CD4-positive, alpha-beta memory T cell (primary cell): ENCODE results near the gene TRRAP. TPM values are rescaled to one million over a fixed set of nuclear protein-coding genes. Genes with fewer than 3 reads are reported as not detected.

Experiments used
- CTCF ChIA-PET: fragments of 350-600 bp; sonication (Branson Sonifier 250); formaldehyde crosslinking; loops from one replicate; lab custom pipeline; 2021; ENCODE audit warnings: inconsistent platforms; ENCODE audit not compliant: partially characterized antibody; lab: Charles Lee
- POLR2A ChIA-PET: fragments of 350-600 bp; sonication (Branson Sonifier 250); formaldehyde crosslinking; loops from one replicate; lab custom pipeline; 2021; ENCODE audit not compliant: partially characterized antibody; lab: Charles Lee
- DNase-seq, 5 donors: peaks; one replicate each; pipeline versions ENCODE4 v3.0.0 to v3.0.0-alpha.2; 2020 to 2022; ENCODE audit warnings: mixed read lengths in 1 of 5
- H3K27ac ChIP-seq: one replicate; pipeline ENCODE4 v1.7.0; 2013; ENCODE audit warnings: low read depth, low read length
- H3K27me3 ChIP-seq: 2 replicates; pipeline ENCODE4 v1.7.0; 2013; ENCODE audit warnings: mild to moderate bottlenecking, low read length, moderate library complexity; ENCODE audit not compliant: insufficient read depth
- H3K36me3 ChIP-seq: 2 replicates; pipeline ENCODE4 v1.7.0; 2013; ENCODE audit warnings: mild to moderate bottlenecking, low read length, moderate library complexity; ENCODE audit not compliant: insufficient read depth
- H3K4me1 ChIP-seq: 2 replicates; pipeline ENCODE4 v1.7.0; 2013; ENCODE audit warnings: mild to moderate bottlenecking, low read length, moderate library complexity; ENCODE audit not compliant: insufficient read depth
- H3K4me3 ChIP-seq, 2 donors: one replicate each; pipeline ENCODE4 v1.7.0; 2013; ENCODE audit warnings: low read length in 2 of 2, mild to moderate bottlenecking in 1 of 2
- H3K9me3 ChIP-seq, 2 donors: one replicate each; pipeline ENCODE4 v1.7.0; 2013; ENCODE audit warnings: low read length in 2 of 2, control low read depth in 1 of 2; ENCODE audit not compliant: control insufficient read depth in 1 of 2
- H3K27ac Mint-ChIP-seq, 7 donors: one replicate each; pipeline ENCODE4 v1.8.0; 2020 to 2021; ENCODE audit warnings: mixed read lengths in 7 of 7, mild to moderate bottlenecking in 6 of 7, inconsistent platforms in 3 of 7, moderate library complexity in 3 of 7
- H3K27me3 Mint-ChIP-seq, 2 donors: one replicate each; pipeline ENCODE4 v1.8.0; 2020 to 2021; ENCODE audit warnings: mixed read lengths in 2 of 2
- H3K36me3 Mint-ChIP-seq, 2 donors: one replicate each; pipeline ENCODE4 v1.8.0; 2020 to 2021; ENCODE audit warnings: mixed read lengths in 2 of 2, inconsistent platforms in 1 of 2, mild to moderate bottlenecking in 1 of 2
- H3K4me1 Mint-ChIP-seq, 4 donors: one replicate each; pipeline ENCODE4 v1.8.0; 2020 to 2021; ENCODE audit warnings: mixed read lengths in 4 of 4, mild to moderate bottlenecking in 1 of 4
- H3K4me3 Mint-ChIP-seq, 8 donors: one replicate each; pipeline ENCODE4 v1.8.0; 2020 to 2021; ENCODE audit warnings: mixed read lengths in 8 of 8, mild to moderate bottlenecking in 7 of 8, moderate library complexity in 6 of 8, inconsistent platforms in 3 of 8
- H3K9me3 Mint-ChIP-seq, 8 donors: one replicate each; pipeline ENCODE4 v1.8.0; 2020 to 2021; ENCODE audit warnings: mixed read lengths in 8 of 8, mild to moderate bottlenecking in 5 of 8, inconsistent platforms in 3 of 8, moderate library complexity in 1 of 8
- intact Hi-C: fragments of 100-400 bp; cut with micrococcal nuclease; formaldehyde crosslinking; loops from one replicate; pipeline ENCODE4 v1.15.1; 2023
- polyA plus RNA-seq, 2 donors: library from polyadenylated mRNA; unstranded; fragments of 300-500 nt; fragmentation: Illumina TruSeq; gene quantifications; one replicate each; pipeline ENCODE4 v1.2.3, GENCODE V29; 2021
- total RNA-seq, 2 experiments: library from RNA; stranded (reverse); gene quantifications; one replicate each; pipeline ENCODE4 v1.2.3, GENCODE V29; 2021

TRRAP gene
- total and polyA plus RNA-seq, 4 experiments from 2014 or later = 0.42 to 89.9 (median 46.0) TPM

DNA sequence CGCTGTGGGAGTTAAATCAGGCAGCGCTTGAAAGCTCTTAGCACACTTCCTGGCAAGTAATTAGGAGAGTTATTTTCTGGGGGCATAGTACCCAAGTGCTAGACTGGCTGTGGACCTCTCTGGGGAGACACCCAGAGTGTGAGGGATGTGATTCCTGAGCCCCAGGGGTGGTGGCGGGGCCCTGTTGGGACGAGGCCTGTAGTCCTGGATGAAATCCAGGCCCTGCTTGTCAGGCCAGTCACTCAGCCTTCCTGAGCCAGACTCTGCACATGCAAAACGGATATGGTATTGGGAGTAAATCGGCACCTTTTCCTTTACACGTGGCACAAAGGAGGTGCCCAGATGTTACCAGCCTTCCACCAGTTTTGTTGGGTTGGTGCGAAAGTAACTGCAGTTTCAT, 31.2 kb downstream of the TRRAP start:
- H3K27ac Mint-ChIP-seq = no peak overlapping the region
- DNase-seq = no peak
- Histone ChIP-seq H3K27ac (no peak overlapping the region), H3K4me1 (no peaks in the 10 kb centered on the region), H3K27me3 (no peaks in the 10 kb centered on the region), H3K4me3 (no peak overlapping the region), H3K9me3 (no peaks in the 10 kb centered on the region), H3K36me3 (peaks cover 72% of the 10 kb centered on the region)
- ChIA-PET POLR2A (no interaction called here), CTCF (no interaction called here)
- H3K36me3 Mint-ChIP-seq = peaks cover 69 to 76% of the 10 kb centered on the region in 2 donors
- H3K9me3 Mint-ChIP-seq = no peaks in the 10 kb centered on the region
- H3K4me1 Mint-ChIP-seq = peaks cover 0 to 2% (median under 1%) of the 10 kb centered on the region in 4 donors
- intact Hi-C loops = no loop called here
- no peaks in the 10 kb centered on the region for H3K27me3 Mint-ChIP-seq
- no peak overlapping the region for H3K4me3 Mint-ChIP-seq

DNA sequence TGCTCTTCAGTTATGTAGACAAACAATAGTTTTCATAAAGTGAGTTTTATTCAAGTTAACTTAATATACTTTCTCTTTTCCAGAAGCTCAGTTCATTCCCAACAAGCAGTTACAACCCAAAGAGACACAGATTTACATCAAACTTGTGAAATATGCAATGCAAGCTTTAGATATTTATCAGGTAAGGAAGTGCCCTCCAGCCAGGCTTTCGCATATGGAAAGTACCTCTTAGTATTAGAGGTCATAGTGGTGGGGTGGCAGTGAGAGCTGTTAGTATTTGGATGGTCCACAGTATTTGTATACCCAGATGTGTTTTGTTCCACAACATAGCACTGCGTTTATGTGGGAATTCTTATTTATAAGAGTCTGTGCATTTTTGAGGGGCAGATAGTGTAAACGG, 32.1 kb downstream of the TRRAP start:
- Histone ChIP-seq H3K4me1 (no peaks in the 10 kb centered on the region), H3K36me3 (peaks cover 67% of the 10 kb centered on the region), H3K27me3 (no peaks in the 10 kb centered on the region), H3K4me3 (no peak overlapping the region), H3K9me3 (no peaks in the 10 kb centered on the region), H3K27ac (no peak overlapping the region)
- intact Hi-C loops = no loop called here
- no peak for DNase-seq
- no peak overlapping the region for H3K27ac Mint-ChIP-seq
- H3K4me3 Mint-ChIP-seq = no peak overlapping the region
- POLR2A ChIA-PET = no interaction called here
- H3K27me3 Mint-ChIP-seq = no peaks in the 10 kb centered on the region
- peaks cover 60 to 71% of the 10 kb centered on the region in 2 donors for H3K36me3 Mint-ChIP-seq
- peaks cover 0 to 2% (median under 1%) of the 10 kb centered on the region in 4 donors for H3K4me1 Mint-ChIP-seq
- H3K9me3 Mint-ChIP-seq = no peaks in the 10 kb centered on the region
- CTCF ChIA-PET = interaction anchor here (1.0 to 1.5 kb wide), 2 partner anchors 14 to 19 kb away, joined by 3 read pairs; no protein-coding TSS in a partner anchor

DNA sequence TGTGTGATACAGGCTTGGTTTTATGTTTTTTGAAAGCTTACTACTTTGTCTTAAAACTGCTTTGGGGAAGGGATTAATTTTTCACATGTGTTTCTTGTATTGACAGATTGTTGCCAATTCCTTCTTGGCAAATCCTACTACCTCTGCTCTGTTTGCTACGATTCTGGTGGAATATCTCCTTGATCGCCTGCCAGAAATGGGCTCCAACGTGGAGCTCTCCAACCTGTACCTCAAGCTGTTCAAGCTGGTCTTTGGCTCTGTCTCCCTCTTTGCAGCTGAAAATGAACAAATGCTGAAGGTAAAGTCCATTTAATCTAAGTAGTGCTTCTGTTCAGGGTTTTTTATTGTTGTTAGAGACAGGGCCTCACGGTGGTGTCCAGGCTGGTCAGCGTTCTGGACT, 33.6 kb downstream of the TRRAP start:
- peaks cover 75% of the 10 kb centered on the region for H3K36me3 ChIP-seq
- H3K27me3 Mint-ChIP-seq = no peaks in the 10 kb centered on the region
- no peaks in the 10 kb centered on the region for H3K27me3 ChIP-seq
- H3K4me1 Mint-ChIP-seq = peaks cover 0 to 2% (median under 1%) of the 10 kb centered on the region in 4 donors
- H3K27ac ChIP-seq = no peak overlapping the region
- H3K4me3 ChIP-seq = no peak overlapping the region
- peak overlapping the region in 3 of 7 donors; percentile 58 to 87 (median 68) for H3K27ac Mint-ChIP-seq
- no peaks in the 10 kb centered on the region for H3K9me3 ChIP-seq
- intact Hi-C loops = no loop called here
- POLR2A ChIA-PET = no interaction called here
- no peaks in the 10 kb centered on the region for H3K9me3 Mint-ChIP-seq
- H3K36me3 Mint-ChIP-seq = peaks cover 63 to 79% of the 10 kb centered on the region in 2 donors
- no peak for DNase-seq
- CTCF ChIA-PET = interaction anchor here (1.2 kb wide), 1 partner anchor 34 kb away, joined by 4 read pairs; the partner anchor contains the start of gene TRRAP
- H3K4me1 ChIP-seq = no peaks in the 10 kb centered on the region
- no peak overlapping the region for H3K4me3 Mint-ChIP-seq

DNA sequence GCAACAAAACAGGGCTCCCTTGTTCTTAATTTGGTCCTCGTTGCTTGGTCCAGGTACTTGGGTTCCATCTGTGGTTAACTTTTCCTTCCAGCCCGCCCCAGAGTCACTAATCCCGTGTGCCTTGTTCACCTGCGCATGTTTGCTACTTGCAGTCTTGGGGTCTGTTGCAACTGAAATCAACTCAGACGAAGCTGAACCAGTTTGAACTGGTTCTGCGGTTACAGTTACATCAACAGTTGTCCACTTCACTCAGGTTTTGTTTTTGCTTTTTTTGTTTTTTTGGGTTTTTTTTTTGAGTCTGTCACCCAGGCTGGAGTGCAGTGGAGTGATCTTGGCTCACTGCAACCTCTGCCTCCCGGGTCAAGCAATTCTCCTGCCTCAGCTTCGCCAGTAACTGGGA, 34.7 kb downstream of the TRRAP start:
- no peak overlapping the region for H3K27ac ChIP-seq
- Mint-ChIP-seq H3K4me3 (no peak overlapping the region), H3K27me3 (no peaks in the 10 kb centered on the region), H3K9me3 (no peaks in the 10 kb centered on the region), H3K4me1 (peaks cover 0 to 2% (median under 1%) of the 10 kb centered on the region in 4 donors), H3K27ac (peak overlapping the region in 1 of 7 donors; percentile 35), H3K36me3 (peaks cover 61 to 78% of the 10 kb centered on the region in 2 donors)
- POLR2A ChIA-PET = no interaction called here
- no peaks in the 10 kb centered on the region for H3K4me1 ChIP-seq
- intact Hi-C loops = no loop called here
- peaks cover 73% of the 10 kb centered on the region for H3K36me3 ChIP-seq
- no peak overlapping the region for H3K4me3 ChIP-seq
- H3K27me3 ChIP-seq = no peaks in the 10 kb centered on the region
- DNase-seq = no peak
- CTCF ChIA-PET = no interaction called here
- H3K9me3 ChIP-seq = no peaks in the 10 kb centered on the region

DNA sequence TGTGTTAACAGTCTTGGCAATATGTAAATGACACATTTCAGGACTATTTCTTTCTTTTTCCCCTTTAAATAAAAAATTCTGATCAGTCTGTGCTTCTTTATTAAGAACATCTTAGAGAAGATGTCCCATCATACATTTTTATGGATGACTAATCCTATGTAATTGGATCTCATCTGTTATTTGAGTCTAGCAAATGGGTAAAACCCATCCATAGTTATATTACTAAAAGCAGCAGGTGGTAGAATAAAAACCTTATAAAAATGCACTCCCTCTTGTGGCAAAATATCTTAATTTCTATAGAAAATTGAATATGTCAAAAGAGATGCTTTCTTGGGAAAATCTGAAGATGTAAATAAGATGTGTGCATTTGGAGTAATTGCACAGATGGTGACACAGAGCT, 35.3 kb downstream of the TRRAP start:
- Mint-ChIP-seq H3K9me3 (no peaks in the 10 kb centered on the region), H3K27me3 (no peaks in the 10 kb centered on the region), H3K27ac (no peak overlapping the region), H3K36me3 (peaks cover 57 to 76% of the 10 kb centered on the region in 2 donors), H3K4me3 (no peak overlapping the region), H3K4me1 (peaks cover 0 to 2% (median under 1%) of the 10 kb centered on the region in 4 donors)
- no peak for DNase-seq
- POLR2A ChIA-PET = no interaction called here
- Histone ChIP-seq H3K36me3 (peaks cover 74% of the 10 kb centered on the region), H3K27ac (no peak overlapping the region), H3K4me1 (no peaks in the 10 kb centered on the region), H3K27me3 (no peaks in the 10 kb centered on the region), H3K4me3 (no peak overlapping the region), H3K9me3 (no peaks in the 10 kb centered on the region)
- CTCF ChIA-PET = interaction anchor here (1.1 kb wide), 1 partner anchor 34 kb away, joined by 6 read pairs; no protein-coding TSS in a partner anchor
- intact Hi-C loops = no loop called here

DNA sequence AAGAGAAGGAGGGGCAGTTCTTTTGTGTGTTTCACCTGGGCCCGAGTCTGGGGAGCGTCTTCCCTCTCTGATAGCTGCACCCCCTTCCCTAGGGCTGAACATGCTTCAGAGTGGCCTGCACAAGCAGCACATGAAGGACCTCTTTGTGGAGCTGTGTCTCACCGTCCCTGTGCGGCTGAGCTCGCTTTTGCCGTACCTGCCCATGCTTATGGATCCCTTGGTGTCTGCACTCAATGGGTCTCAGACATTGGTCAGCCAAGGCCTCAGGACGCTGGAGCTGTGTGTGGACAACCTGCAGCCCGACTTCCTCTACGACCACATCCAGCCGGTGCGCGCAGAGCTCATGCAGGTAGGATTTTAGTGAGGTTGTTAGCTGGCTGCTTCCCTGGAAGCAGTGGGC, 39.0 kb downstream of the TRRAP start:
- H3K4me3 ChIP-seq = no peak overlapping the region
- intact Hi-C loops = no loop called here
- ChIA-PET CTCF (no interaction called here), POLR2A (no interaction called here)
- peaks cover 56 to 77% of the 10 kb centered on the region in 2 donors for H3K36me3 Mint-ChIP-seq
- H3K4me1 ChIP-seq = no peaks in the 10 kb centered on the region
- no peaks in the 10 kb centered on the region for H3K9me3 ChIP-seq
- peaks cover 0 to 3% (median under 1%) of the 10 kb centered on the region in 4 donors for H3K4me1 Mint-ChIP-seq
- DNase-seq = no peak
- H3K27ac Mint-ChIP-seq = no peak overlapping the region
- no peaks in the 10 kb centered on the region for H3K27me3 ChIP-seq
- no peaks in the 10 kb centered on the region for H3K9me3 Mint-ChIP-seq
- H3K36me3 ChIP-seq = peaks cover 71% of the 10 kb centered on the region
- H3K27me3 Mint-ChIP-seq = no peaks in the 10 kb centered on the region
- no peak overlapping the region for H3K4me3 Mint-ChIP-seq
- no peak overlapping the region for H3K27ac ChIP-seq

DNA sequence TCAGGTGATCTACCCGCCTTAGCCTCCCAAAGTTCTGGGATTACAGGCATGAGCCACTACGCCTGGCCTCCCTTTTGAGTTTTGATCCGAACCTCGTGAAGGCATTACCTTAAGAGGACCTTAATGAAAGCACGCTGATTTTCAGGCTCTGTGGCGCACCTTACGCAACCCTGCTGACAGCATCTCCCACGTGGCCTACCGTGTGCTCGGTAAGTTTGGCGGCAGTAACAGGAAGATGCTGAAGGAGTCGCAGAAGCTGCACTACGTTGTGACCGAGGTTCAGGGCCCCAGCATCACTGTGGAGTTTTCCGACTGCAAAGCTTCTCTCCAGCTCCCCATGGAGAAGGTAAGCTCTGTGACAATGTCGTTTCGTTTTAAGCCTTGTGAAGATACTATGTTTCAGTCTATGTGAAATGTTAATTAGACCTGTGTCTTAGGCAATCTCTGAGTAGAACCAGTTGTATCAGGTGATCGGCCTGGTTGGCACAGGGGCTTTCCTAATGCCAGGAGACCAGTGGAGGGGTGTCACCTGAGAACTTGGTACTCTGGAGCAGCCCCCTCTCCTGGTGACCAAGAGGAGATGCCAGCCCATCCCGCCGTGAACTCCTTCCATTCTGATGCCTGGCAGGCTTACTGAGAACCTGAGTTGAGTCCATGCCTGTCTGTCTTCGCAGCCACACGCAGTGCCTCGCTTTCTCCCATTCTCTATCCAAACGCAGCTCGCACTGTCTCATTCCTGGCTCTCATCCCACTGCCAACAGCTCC, 43.5 kb downstream of the TRRAP start:
- intact Hi-C loops = no loop called here
- H3K27me3 Mint-ChIP-seq = no peaks in the 10 kb centered on the region
- DNase-seq = no peak
- H3K9me3 ChIP-seq = no peaks in the 10 kb centered on the region
- ChIA-PET POLR2A (no interaction called here), CTCF (interaction anchor here (0.9 kb wide), 1 partner anchor 14 kb away, joined by 3 read pairs; no protein-coding TSS in a partner anchor)
- peaks cover 75% of the 10 kb centered on the region for H3K36me3 ChIP-seq
- peak overlapping the region in 4 of 7 donors; percentile 15 to 93 (median 32) for H3K27ac Mint-ChIP-seq
- H3K4me3 Mint-ChIP-seq = no peak overlapping the region
- H3K4me3 ChIP-seq = no peak overlapping the region
- no peaks in the 10 kb centered on the region for H3K27me3 ChIP-seq
- H3K4me1 Mint-ChIP-seq = peaks cover 0 to 6% (median 3%) of the 10 kb centered on the region in 4 donors
- no peak overlapping the region for H3K27ac ChIP-seq
- no peaks in the 10 kb centered on the region for H3K4me1 ChIP-seq
- no peaks in the 10 kb centered on the region for H3K9me3 Mint-ChIP-seq
- peaks cover 65 to 81% of the 10 kb centered on the region in 2 donors for H3K36me3 Mint-ChIP-seq
